Measurements from ENCODE around the gene CACNG4. TPM values are rescaled to one million over a fixed set of nuclear protein-coding genes. Genes with fewer than 3 reads are reported as not detected.

Gene CACNG4
- polyA plus RNA-seq, 4 donors = 4.3 to 19.2 (median 5.1) TPM

Other genes starting within 250 kb of the CACNG4 start
- gene CACNG5, start 129.6 kb upstream of the CACNG4 start, polyA plus RNA-seq (ENCODE audit: insufficient read length in 4 of 4) = 1 to 10 TPM in 3 of 4 donors, not detected in 1; 1.7 to 3.8 (median 3.0) TPM
- under 1 TPM in 1 of 4 donors, not detected in 3; 0.11 TPM for gene CACNG1, start 79.8 kb downstream of the CACNG4 start, polyA plus RNA-seq (ENCODE audit: insufficient read length in 4 of 4)